MV-4-11 (cell line): ENCODE measurements around the gene ZNF511.

Experiments
- DNase-seq: peaks from one replicate; lab custom pipeline; 2025; lab: John Stamatoyannopoulos, UW

The ZNF511 gene

GRCh38 chr10:133274751-133275683 is 33.7 kb upstream of the ZNF511 start:
- peak; percentile 69 for DNase-seq

- DNase-seq, result peak; percentile 6
These were observed 33.0 kb upstream of the ZNF511 start for GRCh38 chr10:133275684-133276092.

GRCh38 chr10:133276100-133276434 is 32.6 kb upstream of the ZNF511 start:
- DNase-seq, result no peak

DNA sequence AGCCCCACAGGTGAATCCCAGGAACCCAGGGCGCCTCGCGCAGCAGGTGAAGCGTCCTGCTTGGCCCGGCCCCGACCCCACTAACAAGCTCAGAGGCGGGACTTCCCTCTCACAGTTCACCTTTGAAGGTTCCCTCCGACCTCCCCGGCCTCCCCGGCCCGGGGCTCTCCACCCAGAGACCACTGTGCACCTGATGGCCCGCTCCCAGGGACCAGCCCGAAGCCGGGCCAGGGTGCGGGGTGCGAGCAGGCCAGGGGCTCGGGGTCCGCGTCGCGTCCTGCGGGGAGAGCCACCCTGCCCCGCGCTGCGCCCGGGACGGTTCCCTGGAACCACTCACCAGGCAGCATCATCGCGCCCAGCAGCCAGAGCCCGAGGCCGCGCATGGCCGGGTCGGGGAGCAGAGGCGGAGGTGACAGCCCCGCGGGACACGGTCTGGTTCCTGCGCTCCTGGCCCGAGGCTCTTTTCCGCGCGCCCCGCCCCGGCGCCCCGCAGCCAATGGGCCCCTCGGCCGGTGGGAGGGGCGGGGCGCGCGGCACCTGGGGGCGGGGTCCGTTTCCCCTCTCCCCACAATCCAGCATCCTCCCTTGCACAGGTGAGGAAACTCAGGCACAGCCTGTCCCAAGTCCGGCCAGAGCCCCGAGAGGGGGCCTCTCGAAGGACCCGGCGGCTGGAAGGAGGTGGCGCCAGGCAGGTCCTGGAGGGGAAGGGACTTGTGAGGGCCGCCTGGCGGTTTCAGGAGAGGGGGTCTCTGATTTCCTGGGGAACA is 32.1 kb upstream of the ZNF511 start, which contains the start of gene ADAM8:
Gene ADAM8, minus strand, starts transcription at position 434 of the 767 bp plus-strand sequence. Its CDS starts 51 bp downstream, at position 383.
- DNase-seq, result no peak

- DNase-seq, result no peak
These were observed 31.3 kb upstream of the ZNF511 start for GRCh38 chr10:133277277-133277992.

DNA sequence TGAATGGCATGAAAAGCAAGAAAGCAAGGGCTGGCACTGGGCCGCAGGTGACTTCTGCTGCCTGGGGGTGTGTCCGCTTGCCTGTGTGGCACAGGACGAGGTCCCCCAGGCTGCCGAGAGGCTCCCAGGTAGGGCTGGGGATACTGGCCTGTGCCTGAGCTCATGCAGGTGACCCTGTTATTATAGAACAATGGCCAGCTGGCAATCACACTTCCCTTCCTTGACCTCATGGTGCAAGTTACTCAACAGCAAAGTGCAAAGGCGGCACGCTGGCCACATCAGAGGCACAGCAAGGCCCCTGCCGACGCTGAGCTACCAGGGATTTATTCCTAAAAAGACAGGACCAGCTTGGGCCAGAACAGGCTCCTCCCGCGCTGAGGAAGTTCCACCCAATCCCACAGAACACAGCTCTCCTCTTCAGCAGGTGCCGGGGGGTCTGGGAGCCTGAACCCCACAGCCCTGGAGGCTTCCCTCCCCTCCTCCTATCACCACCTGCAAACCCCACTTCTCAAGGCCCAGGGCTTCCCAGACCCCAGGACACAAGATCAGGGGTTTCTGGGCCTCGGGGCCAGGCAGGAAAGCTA is 30.6 kb upstream of the ZNF511 start:
- peak; percentile 62 for DNase-seq

- DNase-seq, result peak; percentile 94
These were observed 30.0 kb upstream of the ZNF511 start for GRCh38 chr10:133278577-133279265.

DNA sequence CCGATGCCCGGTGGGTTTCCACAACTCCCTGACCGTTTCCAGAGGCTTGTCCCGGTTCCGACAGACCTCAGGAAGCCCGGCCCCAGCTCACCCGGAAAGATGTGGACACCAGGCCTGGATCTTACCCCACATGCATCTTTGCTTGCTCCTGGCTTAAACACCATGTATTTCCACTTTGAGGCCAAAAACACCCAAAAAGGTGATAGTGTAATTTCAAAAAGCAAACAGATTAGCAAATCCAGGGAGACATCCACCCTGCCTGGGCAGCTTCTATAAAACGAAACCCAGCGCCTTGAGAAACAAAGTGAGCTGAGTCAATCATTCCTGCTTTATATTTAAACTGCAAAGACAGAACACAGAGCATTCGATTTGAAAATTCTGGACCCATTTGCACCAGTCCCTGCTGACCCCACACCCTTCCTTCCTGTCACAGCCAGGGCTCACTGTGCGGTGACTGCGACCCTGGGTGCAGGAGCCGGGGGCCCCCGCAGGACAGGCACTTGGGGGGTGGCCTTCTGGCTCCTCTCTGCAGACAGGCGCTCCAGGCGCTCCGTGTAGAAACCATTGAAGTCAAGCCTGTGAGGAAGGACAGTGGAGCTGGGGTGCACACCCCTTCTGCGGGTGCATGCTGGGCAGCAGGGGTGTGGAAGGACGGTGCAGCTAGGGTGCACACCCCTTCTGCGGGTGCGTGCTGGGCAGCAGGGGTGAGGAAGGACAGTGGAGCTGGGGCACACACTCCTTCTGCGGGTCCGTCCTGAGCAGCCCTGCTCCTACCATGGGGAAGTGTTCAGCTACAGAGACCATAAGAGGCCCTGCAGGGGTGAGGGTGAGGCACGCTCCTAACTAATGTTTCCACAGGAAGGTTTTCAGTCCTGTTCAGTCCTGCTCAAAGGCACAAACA is 29.1 kb upstream of the ZNF511 start:
- peak; percentile 81 for DNase-seq

- no peak for DNase-seq
These were observed 28.2 kb upstream of the ZNF511 start for GRCh38 chr10:133280391-133281059.

- no peak for DNase-seq
These were observed 27.6 kb upstream of the ZNF511 start for GRCh38 chr10:133281084-133281483.

- no peak for DNase-seq
These were observed 26.9 kb upstream of the ZNF511 start for GRCh38 chr10:133281628-133282372.

GRCh38 chr10:133282846-133283390 is 25.8 kb upstream of the ZNF511 start:
- no peak for DNase-seq

GRCh38 chr10:133283931-133284330 is 24.8 kb upstream of the ZNF511 start:
- DNase-seq, result no peak

DNA sequence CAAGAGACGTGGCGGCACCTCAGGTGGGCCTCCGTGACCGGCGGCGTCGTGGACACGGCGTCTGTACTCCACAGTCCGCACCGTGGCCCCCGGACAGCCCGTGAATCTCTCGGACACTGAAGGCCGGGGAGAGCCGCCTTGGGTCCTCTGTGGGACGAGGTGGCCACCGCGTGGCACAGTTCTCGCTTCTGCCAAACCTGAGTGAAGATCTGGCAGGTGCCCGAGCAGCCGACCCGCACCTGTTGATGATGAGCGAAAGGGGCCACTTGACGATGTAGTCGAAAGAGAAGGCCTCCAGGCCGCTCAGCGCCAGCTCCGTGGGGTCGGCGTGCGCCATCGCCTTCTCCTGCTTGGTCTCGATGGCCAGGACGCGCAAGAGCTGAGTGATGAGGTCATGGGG is 23.5 kb upstream of the ZNF511 start:
- no peak for DNase-seq

DNA sequence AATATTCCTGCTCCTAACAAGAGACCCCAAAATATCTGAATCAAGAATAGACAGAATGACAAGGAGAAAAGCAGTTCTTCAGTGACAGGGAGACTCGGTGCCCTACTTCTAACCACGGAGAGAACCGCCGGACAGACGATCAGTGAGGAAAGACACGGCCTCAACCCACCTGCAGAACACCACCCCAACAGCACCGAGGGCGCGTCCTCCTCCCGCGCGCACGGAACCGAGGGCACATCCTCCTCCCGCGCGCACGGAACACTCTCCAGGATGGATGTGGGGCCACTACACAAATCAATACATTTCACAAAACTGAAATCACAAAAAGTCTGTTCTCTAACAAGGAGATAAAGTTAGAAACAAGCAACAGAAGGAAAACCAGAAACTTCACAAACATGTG is 22.3 kb upstream of the ZNF511 start:
- DNase-seq, result no peak

DNA sequence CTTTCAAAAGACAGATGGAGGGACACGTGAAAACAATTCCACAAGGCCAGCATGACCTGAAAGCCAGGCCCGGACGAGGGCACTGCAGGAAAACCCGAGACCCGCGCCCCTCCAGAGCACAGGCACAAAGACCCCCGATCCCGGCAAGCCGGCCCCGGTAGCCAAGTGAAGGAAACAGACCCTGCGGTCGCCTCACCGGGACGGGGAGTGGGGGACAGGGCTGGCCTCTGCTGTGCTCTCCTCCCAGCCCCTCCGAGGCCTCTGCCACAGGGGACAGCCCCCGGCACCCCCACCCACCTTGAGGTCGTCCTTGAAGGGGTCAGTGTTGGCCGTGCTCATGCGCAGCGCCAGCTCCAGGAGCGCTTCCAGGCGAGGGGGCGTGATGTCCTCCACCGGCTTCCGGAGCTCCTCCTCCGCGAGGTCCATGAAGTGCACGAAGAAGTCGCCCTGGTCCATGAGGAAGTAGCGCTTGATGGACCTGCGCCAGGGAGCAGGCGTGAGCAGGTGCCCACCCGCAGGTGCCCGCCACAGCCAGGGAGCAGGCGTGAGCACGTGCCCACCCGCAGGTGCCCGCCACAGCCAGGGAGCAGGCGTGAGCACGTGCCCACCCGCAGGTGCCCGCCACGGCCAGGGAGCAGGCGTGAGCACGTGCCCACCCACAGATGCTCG is 20.7 kb upstream of the ZNF511 start:
- no peak for DNase-seq

DNA sequence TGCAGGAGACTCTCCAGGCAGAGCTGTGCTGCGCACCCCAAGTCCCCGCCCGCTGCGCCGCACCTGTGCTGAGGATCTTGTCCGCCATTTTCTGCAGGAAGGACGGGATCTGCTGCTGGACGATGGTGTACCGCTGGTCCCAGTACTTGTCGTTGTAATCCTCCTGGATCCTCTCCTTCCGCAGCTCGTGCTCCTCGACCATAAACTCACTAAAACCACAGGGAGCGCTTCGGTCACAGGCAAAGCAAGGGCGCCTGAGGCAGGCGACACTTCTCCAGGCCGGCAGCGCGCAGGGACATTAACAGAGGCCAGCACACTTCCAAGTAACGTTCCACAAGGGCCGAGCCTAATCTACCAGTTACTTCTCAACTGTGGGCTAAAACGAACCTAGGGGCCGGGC is 19.0 kb upstream of the ZNF511 start:
- no peak for DNase-seq
